Medulla oblongata (tissue), 1 donor: Measurements from ENCODE around the gene HLA-DMA.

Experiments used
- DNase-seq: peaks from one replicate; pipeline ENCODE4 v3.0.0-alpha.2; 2015; ENCODE audit errors: extremely low spot score

Gene HLA-DMA

DNA sequence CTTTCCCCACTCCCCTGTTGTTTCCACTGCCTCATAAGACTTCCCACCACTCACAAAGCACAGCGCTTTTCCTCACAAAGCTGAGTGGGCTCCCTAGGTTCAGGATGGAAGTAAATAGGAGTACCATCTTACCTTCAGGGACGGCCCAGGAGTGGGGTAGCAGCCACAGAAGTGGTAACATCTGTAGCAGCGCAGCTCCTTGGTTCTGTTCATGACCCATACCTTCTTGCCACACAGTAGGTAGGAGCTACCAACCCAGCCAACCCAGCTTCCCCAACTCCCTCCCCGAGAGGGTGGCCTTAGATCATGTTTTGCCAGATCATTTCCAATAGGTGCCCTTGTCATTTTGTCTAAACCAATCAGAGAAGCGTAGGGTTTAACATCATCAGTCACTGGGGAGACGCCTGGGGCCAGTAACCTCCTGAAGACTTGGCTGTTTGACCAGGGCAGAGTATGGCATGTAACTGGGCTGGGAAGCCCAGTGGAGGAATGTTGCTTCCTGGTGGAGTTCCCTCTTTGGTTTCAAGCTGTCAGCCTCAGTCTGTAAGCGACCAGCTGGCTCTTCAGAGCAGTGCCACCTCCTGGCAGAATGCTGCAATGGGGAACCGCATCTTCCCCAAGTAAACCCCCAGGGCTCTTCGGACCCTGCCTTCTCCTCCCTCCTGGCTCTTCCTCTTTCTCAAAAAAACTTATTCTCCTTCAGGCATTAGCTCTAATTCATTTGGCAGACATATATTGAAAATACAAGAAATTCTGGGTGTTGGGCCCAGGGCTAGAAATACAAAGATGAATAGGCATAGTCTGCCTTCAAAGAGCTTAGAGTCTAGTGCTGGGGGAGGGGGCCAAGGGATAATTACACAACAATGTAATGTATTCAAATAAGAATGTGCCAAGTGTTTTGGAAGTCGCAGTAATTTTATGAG, at the start of gene HLA-DMA:
Gene HLA-DMA, minus strand, starts transcription at position 281 of the 923 bp plus-strand sequence. Its CDS starts 61 bp downstream, at position 220.
- DNase-seq, result peak; percentile 97

DNA sequence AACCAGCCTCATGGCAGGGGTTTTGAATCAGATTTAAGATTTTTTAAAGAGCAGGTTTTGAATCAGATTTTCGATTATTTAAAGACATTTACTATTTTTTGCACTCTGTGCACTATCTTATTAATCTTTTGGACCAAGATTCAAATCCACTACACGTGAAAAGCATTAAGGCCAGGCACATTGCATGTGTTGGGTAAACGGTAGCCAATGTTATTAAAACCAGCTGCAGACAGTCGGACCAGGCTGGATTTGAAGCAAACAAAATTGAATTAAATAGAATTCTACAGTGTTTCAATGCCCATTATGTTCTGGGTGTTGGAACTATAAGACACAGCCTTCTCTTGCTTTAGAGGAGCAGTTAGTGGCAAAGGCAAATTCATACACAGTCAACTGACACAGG, 48.8 kb upstream of the HLA-DMA start:
- DNase-seq, result no peak

DNA sequence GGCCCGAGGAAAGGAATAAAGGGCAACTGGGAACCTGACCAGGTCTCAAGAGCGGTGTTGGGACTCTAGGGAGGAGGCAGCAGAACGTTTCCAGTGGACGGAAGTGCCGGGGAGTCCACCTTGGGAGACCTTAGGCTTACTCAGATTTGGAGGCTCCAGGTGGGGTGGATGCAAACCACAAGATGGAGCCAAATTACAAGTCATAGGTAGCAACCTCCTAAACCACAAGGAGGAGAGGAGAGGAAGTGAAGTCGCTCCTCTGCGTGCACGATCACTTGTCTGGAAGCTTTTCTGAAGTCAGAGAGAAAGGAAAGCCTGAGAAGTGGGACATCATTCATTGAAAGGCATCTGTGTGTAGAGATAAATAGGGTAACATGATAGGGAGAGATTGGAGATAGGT, 47.2 kb upstream of the HLA-DMA start:
- no peak for DNase-seq

GRCh38 chr6:32995448-32995847, 42.6 kb upstream of the HLA-DMA start:
- DNase-seq, result no peak

DNA sequence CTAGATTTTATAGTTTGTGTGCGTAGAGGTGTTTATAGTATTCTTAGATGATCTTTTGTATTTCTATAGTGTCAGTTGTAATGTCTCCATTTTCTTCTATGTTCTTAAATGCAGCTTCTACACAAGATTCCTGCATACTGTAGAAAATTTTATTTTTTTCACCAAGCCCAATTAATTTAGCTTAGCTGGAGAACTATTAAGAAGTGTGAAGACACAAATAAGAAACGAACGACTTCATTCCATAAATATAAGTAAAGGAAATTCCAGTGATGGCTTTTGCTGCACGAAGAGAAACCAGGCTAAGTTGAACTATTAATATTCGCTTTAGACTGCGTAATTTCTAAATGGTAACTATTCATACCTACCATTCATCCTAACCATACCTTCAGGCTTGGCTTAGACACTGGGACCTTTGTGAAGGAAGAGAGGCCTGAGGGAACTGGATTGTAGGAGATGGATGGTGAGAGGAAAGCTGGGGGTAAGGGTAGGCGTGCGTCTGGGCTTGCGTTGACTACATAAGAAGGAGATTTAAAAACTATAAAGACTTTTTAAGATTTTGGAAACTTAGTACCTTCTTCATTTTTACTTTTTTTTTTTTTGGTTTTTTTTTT, 40.6 kb upstream of the HLA-DMA start:
- DNase-seq, result no peak

GRCh38 chr6:32991972-32992371, 39.1 kb upstream of the HLA-DMA start:
- no peak for DNase-seq

DNA sequence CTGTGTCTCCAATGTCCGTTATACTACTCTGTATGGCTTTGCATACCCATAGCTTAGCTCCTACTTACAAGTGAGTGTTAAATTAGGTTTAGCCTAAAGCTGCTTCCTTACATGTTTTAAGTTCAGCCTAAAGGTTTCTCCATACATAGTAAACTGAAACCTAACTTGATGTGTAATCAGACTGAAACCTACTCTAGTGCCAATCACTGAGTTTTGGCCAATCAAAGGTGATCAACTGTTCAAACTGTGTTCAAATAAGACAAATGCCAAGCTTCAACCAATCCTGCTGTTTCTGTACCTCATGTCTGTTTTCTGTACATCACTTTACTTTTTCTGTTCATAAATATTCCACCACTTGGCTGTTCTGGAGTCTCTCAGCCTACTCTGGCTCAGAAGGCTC, 36.5 kb upstream of the HLA-DMA start:
- no peak for DNase-seq

DNA sequence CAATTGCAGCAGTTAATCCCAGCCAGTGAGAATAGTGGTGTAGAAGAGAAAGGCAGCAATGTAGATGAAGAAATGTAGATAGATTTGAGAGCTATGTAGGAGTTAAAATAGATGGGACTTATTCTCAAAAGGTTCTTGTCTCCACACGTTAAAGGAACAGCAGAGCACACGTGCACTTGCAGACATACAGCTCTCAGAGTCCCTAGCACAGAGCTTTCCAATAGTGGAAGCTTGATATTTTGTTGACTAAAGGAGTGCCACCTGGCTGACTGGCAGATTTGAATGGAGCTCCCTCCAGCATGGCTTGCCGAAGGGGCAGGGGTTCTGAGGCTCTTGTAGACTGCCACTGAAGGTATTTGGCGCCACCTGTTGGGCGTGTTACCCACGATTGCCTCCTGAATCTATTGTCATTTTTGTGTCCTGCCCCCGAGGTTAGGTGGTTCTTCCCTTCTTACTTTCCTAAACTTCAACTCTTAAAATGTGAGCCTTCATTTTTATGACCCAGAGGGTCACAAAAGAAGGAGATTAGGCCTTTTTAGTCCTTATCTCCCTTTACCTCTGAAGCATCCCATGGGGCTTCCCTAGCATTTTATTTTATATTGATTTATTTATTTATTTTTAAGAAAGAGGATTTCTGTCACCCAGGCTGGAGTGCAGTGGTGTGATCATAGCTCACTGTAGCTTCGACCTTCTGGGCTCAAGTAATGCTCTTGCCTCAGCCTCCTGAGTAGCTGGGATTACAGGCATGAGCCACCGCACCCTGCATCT, 31.9 kb upstream of the HLA-DMA start:
- peak; percentile 94 for DNase-seq

DNA sequence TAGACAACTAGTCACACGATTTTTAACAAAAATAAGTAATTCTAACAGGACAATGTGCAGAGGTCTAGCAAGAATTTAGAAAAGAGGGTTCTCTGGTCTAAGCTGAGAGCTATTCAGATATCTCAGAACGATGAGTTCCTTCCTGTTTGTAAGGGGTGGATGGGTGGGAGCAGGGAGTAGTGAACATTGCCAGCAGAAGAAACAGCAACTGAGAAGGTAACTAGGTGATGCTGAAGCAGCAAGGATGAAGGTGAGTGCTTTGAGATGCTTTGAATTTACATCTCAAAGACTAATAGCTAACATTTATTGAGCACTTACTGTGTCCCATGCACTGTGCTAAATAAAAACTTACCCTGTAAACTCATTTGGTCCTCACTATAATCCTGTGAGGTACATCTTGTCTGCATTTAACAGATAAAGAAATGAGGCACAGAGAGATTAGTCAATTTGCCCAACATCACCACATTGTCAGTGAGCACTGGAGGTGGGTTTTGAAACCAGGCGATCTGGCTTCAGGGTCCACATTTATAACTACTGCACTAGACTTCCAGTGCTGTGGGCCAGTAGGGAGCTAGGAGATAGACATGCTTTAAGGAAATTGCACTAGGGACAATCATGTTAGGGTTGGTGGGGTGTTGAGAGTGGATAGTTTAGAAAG, 31.2 kb upstream of the HLA-DMA start:
- DNase-seq, result no peak

DNA sequence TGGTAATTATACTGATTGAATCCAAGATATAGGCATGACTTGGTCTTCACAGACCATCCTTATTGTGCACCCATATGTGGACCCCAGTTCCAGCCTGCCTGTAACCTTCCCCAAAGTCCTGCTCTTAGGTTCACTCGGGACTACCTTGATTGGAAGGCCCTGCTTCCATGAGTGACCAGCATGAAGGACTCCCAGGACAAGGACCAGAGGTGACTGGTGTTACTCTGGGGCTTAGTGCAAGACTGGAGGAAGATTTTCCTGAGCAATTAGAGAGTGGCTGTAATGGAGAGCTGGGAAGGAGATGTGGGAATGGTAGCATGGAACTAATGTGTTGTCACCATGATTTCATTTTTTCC, 30.6 kb upstream of the HLA-DMA start:
- no peak for DNase-seq

GRCh38 chr6:32982702-32983492, 30.0 kb upstream of the HLA-DMA start:
- DNase-seq, result no peak

- no peak for DNase-seq
These were observed 29.3 kb upstream of the HLA-DMA start for GRCh38 chr6:32982084-32982701.

DNA sequence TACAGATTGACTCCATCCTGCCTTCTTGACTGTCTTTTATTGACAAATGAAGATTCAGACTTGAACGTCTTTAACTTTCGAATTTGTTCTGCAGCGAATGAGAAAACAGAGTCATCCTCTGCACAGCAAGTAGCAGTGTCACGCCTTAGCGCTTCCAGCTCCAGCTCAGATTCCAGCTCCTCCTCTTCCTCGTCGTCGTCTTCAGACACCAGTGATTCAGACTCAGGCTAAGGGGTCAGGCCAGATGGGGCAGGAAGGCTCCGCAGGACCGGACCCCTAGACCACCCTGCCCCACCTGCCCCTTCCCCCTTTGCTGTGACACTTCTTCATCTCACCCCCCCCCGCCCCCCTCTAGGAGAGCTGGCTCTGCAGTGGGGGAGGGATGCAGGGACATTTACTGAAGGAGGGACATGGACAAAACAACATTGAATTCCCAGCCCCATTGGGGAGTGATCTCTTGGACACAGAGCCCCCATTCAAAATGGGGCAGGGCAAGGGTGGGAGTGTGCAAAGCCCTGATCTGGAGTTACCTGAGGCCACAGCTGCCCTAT, 27.7 kb upstream of the HLA-DMA start:
- no peak for DNase-seq

GRCh38 chr6:32979720-32980487, 27.0 kb upstream of the HLA-DMA start:
- no peak for DNase-seq

- DNase-seq, result no peak
These were observed 25.0 kb upstream of the HLA-DMA start for GRCh38 chr6:32977953-32978324.

GRCh38 chr6:32977272-32977952, 24.5 kb upstream of the HLA-DMA start:
- DNase-seq, result no peak

- DNase-seq, result no peak
These were observed 23.6 kb upstream of the HLA-DMA start for GRCh38 chr6:32976334-32977069.

DNA sequence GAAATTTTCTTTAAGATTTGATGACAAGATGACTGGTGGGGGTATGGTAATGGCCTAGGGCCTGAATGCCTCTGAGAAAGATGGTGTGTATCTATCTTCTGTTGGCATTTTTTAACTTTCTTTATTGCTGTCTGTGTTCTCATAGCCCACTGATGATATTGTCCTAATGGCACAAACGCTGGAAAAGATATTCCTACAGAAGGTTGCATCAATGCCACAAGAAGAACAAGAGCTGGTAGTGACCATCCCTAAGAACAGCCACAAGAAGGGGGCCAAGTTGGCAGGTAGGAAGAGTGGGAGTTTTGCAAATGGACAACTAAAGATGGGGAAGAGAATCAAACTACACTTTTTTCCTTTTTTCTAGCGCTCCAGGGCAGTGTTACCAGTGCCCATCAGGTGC, 23.0 kb upstream of the HLA-DMA start:
- DNase-seq, result no peak
